ENCODE measurements around the gene OLIG2. TPM values are rescaled to one million over a fixed set of nuclear protein-coding genes. Genes with fewer than 3 reads are reported as not detected.
A peak's percentile ranks its signal among the peaks of the same experiment; 100 is the strongest.

OLIG2 gene
- total and polyA plus RNA-seq, 2 experiments from 2014 or later: 0.15 to 1.4 TPM

DNA sequence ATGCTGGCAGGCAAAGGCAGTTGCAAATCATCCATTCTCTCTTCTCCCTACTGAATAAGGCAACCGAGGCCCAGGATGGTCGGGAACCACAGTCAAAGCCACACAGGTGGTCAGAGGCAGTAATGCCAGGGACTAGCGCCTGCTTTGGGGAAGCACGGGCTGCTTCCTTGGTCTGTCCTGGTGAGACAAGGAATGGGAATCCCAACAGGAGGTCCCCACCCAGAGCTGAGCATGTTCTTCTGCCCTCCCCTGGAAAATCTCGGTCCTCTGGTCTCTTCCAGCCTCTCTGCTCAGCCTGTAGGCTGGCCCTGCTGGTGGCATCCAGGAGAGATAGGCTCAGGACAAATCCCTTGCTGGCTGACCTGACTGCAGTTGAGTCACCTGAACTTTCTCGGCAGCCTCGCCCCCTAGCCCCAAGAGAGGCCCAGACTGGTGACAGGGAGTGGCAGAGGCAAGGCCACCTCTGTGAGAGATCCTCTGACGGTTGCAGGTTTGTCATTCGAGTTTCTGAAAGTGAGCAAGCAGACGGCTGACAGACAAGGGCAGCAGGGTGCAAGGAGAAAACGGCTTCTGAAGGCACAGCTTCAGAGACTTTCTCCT is 50.0 kb downstream of the OLIG2 start (continued):
- no peak for TF ChIP-seq ZNF462 (CRISPR knock-in tag; IDR thresholded peaks at IDR 0.05)
- TF ChIP-seq STAT1 (IDR thresholded peaks at IDR 0.05; ENCODE audit: unreplicated experiment): no peak
- no peak for TF ChIP-seq POLR2AphosphoS5 (IDR thresholded peaks at IDR 0.05; ENCODE audit: low read depth)

DNA sequence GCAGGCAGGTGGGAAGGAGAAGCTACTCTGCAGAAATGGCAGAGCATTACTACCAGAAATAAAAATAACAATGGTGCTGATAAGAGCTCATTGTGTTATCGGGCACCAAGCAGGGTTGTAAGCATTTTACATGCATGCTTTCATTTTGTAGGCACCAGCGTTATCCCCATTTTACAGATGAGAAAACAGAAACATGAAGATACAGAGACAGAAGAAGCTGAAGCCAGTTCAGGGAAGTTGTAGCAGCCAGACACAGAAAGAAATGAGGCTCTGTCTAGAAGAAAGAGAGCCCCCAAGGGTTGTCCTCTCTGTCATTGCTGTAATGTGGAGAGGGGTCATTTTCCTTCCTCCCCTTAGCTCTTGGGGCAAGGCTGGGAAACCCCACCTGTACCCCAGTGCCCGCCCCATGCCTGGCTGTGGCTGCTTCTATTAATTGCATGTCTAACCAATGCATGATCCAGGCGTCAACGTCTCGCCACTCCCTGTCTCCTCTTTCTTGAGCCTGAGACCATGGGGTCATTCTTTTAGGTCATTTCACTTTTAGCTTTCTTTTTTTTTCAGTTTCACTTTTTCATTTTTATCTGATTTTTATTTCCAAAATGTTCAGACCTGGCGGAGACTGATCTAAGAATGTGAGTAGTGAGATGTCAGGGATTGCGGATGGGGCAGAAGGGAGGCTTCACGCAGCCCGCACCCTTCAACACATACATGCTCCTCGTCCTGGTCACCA is 51.0 kb downstream of the OLIG2 start:
- DNase-seq (ENCODE audit: low spot score) (peak; percentile 33), ATAC-seq (peak; percentile 4; the same call in 1 of the 3 replicates)
- H3K27me3 ChIP-seq (ENCODE audit: insufficient read depth): peaks cover 52% of the 10 kb centered on the region
- Mint-ChIP-seq H3K4me1 (peaks cover 55% of the 10 kb centered on the region), H3K27ac (no peak overlapping the region), H3K9me3 (no peaks in the 10 kb centered on the region), H3K27me3 (ENCODE audit: insufficient read depth, low read depth, poor library complexity) (peaks cover 63% of the 10 kb centered on the region), H3K4me3 (no peak overlapping the region; the same call in 2 of the 3 replicates), H3K36me3 (ENCODE audit: low read depth) (no peaks in the 10 kb centered on the region; the same call in 2 of the 3 replicates)
- no peaks in the 10 kb centered on the region for H3K36me3 ChIP-seq (ENCODE audit: insufficient read depth)
- H3K4me3 ChIP-seq: peak overlapping the region; percentile 16; the same call in 1 of the 2 replicates
- peak overlapping the region; percentile 72 for H3K4me2 ChIP-seq
- peaks cover 1% of the 10 kb centered on the region; the same call in 1 of the 2 replicates for H3F3A ChIP-seq (replicated peaks; ENCODE audit: low read depth)
- H3K27ac ChIP-seq (ENCODE audit: low read depth): no peak overlapping the region
- no peaks in the 10 kb centered on the region for H3K79me2 ChIP-seq (replicated peaks; ENCODE audit: insufficient read depth)
- no peaks in the 10 kb centered on the region for H4K20me1 ChIP-seq (replicated peaks; ENCODE audit: insufficient read depth)
- H2AFZ ChIP-seq: no peak overlapping the region
- peaks cover 48% of the 10 kb centered on the region for H3K4me1 ChIP-seq (ENCODE audit: insufficient read depth)
- H3K9me2 ChIP-seq (ENCODE audit: insufficient read depth): no peaks in the 10 kb centered on the region
- no peak for TF ChIP-seq JUNB (IDR thresholded peaks at IDR 0.05; ENCODE audit: unreplicated experiment)
- no peak for TF ChIP-seq ZNF114 (CRISPR knock-in tag; IDR thresholded peaks at IDR 0.05)
- no peak for TF ChIP-seq EZH2 (IDR thresholded peaks at IDR 0.05; ENCODE audit: low read depth, unreplicated experiment)
- no peak for TF ChIP-seq CREB1 (CRISPR knock-in tag; IDR thresholded peaks at IDR 0.05; ENCODE audit: low read depth)
- no peak for TF ChIP-seq NANOG (IDR thresholded peaks at IDR 0.05; ENCODE audit: borderline replicate concordance)
- TF ChIP-seq ZNF331 (CRISPR knock-in tag; IDR thresholded peaks at IDR 0.05; ENCODE audit: low read depth): no peak
- TF ChIP-seq EZH2phosphoT487 (IDR thresholded peaks at IDR 0.05; ENCODE audit: unreplicated experiment): no peak
- TF ChIP-seq, protein P1, sequence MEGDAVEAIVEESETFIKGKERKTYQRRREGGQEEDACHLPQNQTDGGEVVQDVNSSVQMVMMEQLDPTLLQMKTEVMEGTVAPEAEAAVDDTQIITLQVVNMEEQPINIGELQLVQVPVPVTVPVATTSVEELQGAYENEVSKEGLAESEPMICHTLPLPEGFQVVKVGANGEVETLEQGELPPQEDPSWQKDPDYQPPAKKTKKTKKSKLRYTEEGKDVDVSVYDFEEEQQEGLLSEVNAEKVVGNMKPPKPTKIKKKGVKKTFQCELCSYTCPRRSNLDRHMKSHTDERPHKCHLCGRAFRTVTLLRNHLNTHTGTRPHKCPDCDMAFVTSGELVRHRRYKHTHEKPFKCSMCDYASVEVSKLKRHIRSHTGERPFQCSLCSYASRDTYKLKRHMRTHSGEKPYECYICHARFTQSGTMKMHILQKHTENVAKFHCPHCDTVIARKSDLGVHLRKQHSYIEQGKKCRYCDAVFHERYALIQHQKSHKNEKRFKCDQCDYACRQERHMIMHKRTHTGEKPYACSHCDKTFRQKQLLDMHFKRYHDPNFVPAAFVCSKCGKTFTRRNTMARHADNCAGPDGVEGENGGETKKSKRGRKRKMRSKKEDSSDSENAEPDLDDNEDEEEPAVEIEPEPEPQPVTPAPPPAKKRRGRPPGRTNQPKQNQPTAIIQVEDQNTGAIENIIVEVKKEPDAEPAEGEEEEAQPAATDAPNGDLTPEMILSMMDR (conservative IDR thresholded peaks at IDR 0.05; ENCODE audit: low read depth in 2 of 2): no peak
- TF ChIP-seq, protein P2, sequence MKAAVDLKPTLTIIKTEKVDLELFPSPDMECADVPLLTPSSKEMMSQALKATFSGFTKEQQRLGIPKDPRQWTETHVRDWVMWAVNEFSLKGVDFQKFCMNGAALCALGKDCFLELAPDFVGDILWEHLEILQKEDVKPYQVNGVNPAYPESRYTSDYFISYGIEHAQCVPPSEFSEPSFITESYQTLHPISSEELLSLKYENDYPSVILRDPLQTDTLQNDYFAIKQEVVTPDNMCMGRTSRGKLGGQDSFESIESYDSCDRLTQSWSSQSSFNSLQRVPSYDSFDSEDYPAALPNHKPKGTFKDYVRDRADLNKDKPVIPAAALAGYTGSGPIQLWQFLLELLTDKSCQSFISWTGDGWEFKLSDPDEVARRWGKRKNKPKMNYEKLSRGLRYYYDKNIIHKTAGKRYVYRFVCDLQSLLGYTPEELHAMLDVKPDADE (IDR thresholded peaks at IDR 0.05): no peak
